CD4-positive, alpha-beta T cell treated with Interleukin-15 for 4 hours (primary cell): ENCODE results near the gene ZRANB3.

Experiments
- DNase-seq: peaks from one replicate; pipeline ENCODE4 v3.0.0-alpha.2; 2020; ENCODE audit warnings: low spot score

ZRANB3 gene

DNA sequence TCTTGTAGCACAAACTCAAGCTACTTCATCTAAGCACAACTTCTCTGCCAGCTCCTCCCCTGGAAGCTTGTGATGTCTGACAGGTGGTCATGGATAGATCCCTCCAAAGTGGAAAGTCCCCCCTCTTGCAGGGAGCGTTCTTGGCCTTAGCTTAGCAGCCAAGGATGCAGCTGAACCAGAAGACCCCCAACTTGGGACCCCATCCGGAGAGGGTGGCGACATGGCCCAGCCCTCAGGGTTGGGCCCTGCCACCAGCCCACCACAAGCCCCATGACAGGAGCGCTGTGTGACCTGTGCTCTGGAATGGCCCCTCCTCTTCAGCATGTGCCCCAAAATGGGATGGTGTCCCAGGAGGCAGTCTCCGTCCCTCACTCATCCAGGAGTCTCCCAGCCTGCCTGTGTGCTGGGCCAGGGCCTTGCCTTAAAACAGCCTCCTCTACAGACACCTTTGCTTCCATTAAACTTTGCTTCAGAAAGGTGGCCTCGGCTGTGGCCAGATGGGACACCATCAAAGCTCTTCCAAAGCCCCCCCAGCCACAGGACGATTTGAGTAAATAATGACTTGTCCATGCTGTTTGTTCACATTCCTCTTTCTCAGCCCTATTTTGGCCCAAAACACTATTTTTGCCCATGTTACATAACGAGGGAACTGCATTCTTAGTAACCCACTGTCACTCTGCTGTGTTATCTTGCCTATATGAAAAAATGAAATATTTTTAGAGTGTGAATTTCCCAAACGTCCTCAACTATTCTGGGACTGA, 356.8 kb downstream of the ZRANB3 start:
- DNase-seq = no peak

DNA sequence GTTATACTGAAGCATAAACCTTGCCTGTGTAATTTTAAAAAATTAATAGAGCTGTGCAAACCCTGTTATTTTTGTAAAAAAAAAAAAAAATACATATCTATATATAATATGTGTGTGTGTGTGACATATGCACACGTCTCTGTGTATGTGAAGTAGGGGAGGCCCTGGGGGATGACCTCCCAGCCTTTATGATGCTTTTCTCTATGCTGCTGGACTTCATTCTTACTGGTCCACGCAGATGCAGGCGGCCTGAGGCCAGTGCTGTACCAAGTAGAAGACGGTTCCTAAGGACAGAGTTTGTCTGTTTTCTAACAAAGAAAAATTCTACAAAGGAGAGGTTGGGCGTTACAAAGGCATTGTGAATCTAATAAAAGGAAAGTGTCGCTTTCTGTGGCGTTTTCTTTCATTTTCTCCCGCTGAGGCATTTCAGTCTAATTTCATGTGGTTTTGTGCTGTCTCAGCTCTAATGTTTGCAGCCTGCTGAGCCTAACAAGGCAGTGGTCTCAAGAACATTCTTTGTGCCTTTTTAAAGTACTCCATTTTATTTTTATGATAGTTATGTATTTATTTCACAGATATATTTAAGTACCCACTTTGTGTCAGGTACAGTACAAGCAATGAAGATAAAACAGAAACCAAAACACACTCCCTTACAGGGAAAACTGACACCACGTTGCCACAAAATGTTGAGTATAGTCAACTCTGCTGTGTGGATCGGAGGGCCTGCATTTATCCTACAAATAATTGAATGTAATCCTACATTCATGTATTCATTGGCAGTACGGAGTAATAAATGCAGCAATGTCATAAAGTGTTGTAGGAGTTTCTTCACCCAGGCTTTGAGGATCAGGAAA, 360.9 kb downstream of the ZRANB3 start:
- DNase-seq = no peak

DNA sequence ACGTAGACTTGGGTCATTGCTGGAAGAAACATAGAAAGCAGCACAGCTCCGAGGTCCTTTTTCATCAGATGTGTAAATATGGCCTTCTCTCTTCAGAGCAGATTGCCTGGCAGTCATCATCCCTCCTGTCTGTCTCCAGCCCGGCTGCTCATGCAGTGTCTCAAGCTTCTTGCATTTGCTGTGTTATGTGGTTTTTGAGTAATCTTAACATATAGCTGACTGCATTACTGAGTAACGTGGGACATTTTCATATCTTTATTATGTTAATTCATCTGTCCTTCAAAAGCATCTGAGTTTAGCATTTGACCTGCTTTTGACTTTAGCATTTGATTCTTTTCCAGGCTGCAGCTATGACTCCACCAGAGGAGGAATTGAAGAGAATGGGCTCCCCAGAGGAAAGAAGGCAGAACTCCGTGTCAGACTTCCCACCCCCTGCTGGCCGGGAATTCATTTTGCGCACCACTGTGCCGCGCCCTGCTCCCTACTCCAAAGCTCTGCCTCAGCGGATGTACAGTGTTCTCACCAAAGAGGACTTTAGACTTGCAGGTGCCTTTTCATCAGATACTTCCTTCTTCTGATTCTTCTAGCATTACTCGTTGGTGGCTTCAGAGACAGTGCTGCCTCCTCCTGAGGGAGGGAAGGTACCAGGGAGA, 362.7 kb downstream of the ZRANB3 start:
- no peak for DNase-seq

DNA sequence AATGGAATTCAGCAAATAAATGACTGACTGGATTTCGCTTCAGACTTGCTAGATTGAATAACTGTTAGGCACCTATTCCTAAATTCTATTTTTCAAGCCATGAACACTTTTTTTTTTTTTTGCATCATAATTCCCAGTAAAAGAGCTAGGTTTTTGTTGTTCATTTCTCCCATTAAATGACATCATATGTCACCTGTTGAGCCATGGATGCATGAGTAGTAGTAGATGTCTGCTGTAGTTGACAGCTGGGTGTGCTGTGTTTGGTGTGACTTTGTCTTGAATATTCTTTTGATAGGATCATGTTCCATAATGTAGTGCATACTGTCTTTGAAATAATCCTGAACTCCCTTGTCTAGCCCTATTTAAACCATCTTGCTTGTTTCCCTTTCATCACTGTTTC, 363.7 kb downstream of the ZRANB3 start:
- DNase-seq = no peak

DNA sequence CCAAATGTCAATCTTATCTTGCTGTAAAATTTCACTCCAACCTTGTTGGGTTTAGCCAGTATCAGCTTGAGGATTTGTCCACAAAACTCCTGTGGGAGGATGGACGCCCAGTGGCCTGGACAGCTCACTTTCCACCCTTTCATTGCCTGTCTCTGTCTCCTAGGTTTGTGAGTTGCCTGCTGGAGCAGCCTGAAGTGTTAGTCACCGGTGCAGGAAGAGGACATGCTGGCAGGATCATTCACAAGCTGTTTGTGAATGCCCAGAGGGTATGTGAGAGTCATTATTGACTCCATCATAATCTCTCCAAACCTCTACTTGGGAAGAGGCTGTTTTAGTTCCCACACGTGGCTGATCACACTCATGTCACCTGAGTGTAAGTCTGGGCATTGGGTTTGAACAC, 366.6 kb downstream of the ZRANB3 start:
- no peak for DNase-seq

DNA sequence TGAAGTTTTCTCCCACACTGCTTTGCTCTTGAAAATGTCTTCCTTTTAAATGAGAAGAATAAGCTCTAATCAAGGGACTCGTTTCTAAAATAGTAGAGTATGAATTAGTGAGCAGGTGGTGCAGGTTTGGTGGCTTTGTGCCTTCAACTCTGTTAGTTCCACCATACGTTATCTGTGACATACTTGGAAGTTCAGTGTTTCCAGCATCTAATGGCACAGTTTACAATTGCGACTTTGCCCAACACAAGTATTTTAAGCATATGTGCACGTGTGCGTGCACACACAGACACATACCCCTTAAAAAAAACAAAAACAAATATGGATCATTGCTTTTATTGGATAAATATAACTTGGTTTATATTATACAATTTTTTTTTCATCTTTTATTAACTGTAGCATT, 367.1 kb downstream of the ZRANB3 start:
- DNase-seq = no peak

DNA sequence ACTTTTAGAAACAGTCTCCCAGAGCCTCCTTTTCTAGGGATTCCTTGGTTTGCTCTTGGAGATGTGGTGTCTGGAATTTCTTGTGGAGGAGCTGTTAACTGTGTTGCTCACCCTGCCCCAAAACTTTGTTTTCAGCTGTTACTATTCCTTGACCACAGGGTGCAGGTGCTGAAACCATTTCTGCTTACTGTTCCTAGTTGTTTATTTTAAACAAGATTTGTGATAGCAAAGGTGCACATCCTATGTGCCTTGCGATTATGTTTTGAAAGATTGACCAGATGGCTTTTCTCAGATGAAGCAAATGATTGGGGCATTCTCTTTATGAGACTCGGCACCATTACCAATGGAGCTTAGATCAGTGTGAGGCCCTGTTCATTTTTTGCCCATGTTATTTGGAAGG, 367.7 kb downstream of the ZRANB3 start:
- no peak for DNase-seq

DNA sequence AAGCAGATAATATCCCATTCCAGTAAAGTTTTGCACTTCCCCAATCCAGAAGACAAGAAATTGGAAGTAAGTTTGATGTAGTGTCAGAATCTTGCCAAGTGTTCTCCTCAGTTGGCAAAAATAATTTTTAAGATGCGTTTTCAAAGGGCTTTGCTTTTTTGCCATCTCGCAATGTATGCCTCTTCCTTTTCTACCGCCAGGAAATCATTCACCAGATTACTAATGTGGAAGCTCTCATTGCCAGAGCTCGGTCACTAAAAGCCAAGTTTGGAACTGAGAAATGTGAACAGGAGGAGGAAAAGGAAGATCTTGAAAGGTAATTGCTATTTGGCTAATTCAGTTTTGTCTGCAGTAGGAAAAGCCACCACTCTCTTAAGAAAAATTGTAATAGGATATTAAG, 368.2 kb downstream of the ZRANB3 start:
- no peak for DNase-seq

DNA sequence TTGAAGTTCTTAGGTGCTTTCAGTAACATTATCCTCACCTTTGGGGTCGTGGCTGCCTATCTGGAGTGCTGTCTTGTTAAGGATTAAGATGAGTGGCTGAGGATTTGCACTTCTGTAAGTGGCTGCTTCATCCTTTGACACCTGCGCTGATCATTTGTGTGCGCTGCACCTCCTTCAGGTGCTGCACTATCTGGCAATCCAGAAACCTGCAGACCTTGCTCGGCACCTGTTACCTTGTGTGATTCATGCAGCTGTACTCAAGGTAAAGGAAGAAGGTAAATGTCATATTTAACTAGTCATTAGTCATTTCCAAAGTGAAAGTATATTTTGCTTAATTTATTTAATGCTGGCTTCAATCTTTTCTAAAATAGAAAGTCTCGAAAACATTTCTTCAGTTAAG, 368.6 kb downstream of the ZRANB3 start:
- DNase-seq = no peak

DNA sequence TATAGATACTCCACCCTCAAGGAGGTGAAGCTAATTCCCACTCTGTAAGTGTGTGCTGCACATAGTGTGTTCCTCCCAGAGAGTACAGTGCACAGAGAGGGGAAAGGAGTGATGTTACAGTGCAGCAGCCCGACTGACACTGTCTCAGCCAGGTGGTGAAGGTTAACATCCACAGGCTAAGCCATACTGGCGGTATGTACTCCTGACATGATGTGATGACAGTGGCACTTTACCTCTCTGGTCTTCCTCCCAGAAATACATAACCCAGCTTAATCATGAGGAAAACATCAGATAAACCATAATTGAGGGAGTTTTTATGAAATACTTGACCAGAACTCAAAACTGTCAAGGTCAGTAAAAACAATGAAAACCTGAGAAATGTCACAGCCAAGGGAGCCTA, 371.8 kb downstream of the ZRANB3 start:
- DNase-seq = no peak

DNA sequence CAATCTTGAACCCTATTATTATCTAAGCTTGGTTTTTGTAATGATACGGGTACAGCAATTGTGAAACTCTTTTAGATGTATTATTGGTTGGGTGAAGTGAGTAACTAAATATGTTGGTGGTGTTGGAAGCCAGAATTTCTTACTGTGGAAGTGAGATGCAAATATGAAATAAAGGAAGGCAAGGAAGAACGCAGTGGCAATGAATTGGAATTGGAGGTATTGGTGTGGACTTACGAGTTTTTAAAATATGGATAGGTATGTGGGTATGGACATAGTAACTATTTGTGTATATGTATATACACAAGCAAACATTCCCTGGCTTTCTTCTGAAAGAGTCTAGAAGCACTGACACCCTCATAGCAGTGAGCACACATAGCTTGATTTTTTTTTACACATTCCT, 373.2 kb downstream of the ZRANB3 start:
- DNase-seq = no peak

DNA sequence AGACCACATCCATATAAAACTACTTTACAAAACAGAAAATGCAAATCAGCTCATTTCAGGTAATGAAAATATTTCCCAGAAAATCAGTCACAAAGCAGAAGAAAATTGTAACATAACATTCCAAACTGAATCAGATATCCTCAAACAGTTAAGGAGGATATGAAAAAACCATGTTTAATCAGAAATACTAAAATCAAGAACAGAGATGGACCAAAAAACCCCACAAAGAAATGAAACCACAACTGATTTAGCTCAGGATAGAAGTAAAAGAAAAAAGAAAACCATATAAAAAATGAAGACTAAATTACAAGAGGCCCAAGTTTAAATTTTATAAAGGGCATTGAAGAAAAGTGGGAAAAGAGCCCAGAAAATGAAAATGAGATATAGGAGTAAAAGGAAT, 376.1 kb downstream of the ZRANB3 start:
- no peak for DNase-seq

DNA sequence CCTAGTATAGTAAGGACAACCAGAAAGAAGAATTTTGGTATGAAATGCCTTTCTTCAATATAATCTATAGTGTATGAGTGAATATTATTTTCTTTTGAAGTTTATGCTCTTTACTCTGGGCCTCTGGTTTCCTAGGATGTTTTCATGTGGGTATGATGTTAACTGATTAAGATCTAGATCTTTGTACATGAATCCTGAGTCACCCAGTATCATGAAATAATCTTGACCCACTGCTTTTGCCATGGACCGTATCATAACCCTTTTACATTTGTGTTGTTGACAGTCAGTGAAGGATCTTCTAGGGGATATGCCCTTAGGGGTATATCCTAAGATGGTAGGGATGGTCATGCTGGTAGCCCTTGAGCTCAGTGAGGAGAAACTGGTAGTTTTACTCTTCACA, 378.7 kb downstream of the ZRANB3 start:
- no peak for DNase-seq

DNA sequence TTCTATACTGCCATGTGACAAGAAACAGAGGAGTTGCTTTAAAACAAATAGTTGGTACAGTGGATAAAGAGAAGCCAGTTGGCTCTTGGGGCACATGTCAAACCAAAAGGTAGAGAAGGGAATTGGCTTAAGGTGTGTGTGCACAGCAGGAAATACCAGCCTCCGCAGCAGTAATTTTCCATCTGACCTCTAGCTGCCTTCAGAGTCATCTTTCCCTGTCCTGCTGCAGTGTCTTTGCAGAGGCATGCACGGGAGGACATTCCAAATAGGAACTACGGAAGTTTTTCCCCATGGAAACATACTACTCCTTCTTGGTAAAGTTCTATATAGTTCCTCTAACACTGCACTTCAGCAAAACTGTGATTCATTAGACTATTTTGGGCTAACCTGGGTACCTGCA, 379.4 kb downstream of the ZRANB3 start:
- DNase-seq = no peak

DNA sequence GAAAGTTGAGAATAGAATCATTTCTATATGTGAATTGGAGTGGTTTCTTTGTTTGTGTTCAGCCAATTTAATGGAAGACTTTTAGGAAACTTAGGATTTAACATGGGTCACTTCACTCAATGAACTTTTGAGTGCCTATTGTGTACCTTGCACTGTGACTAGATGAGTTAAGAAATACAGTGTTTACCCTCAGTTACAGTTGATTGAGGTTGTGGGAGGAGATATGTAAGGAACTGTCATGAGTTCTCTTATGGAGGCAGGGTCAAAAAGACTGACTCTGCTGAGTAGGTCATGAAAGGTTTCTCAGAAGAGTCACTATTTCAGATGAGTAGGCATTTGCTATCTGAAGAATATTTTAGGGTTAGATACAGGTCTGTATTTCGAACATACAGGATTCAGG, 380.3 kb downstream of the ZRANB3 start:
- DNase-seq = no peak

DNA sequence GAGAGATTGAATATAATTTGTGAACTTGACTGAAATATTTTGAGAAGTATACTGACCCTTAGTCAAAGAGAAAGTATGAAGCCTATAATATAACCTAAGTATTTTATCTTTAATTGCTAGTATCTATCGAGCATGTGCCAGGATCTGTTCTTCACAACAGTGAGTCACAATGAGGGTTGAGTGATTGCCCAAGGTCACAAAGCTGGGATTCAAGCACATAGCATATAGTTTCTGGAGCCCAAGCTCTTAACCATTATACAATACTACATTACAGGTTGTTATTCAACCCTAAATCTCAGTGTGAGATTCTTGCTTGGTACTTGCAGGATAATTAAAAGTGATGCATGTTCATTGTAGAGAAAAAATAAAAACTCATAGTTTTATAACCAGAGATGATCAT, 381.8 kb downstream of the ZRANB3 start:
- DNase-seq = no peak

DNA sequence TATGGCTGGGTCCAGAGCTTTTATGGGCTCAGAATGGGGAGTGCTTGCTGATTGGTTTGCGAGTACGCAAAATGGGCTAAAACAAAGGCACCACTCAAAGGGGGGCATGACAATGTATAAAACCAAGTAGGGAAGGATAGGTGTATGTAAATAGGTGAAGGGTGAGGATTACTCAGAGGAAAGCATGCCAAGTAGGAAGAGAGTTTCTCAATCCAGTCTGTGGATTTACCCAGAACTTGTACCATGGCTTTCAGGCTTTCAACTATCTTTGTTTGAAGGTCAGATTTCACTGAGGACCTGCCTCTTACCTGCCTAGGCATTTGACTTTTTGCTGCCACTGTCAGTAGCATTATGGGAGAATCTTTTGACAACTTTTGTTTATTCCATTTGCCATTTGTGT, 386.7 kb downstream of the ZRANB3 start:
- DNase-seq = no peak

DNA sequence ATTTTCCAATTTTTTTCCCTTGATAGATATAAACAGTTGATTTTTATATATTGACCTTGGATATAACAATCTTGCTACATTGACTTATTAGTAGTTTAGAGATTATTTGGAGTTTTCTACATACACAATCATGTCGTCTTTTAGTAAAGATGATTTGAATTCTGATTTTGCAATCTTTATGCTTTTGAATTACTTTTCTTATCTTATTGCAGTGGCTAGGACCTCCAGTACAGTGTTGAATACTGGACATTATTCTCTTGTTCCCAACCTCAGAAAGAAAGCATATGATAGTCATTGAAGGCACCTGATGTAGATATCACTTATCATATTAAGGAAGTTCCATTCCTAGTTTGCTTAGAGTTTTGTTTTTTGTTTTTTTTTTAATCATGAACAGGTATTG, 388.7 kb downstream of the ZRANB3 start:
- no peak for DNase-seq

DNA sequence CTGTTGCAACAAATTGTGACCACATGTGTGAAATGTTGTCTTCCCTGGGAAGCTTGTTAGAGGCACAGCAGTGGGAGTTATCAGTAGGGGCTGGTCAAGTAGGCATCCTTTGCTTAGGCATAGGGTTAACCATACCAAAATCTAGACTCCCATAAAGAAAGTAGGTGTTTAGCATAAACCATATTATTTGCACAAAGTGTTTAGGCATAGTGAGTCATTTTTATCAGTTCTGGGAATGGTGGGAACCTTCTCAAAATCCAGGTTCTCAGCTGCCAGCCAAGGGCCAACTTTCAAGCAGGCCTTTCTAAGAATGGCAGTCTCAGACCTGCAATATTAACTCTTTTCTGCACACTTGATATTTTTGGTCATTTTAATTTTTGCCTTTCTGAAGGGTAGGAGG, 390.4 kb downstream of the ZRANB3 start:
- no peak for DNase-seq

DNA sequence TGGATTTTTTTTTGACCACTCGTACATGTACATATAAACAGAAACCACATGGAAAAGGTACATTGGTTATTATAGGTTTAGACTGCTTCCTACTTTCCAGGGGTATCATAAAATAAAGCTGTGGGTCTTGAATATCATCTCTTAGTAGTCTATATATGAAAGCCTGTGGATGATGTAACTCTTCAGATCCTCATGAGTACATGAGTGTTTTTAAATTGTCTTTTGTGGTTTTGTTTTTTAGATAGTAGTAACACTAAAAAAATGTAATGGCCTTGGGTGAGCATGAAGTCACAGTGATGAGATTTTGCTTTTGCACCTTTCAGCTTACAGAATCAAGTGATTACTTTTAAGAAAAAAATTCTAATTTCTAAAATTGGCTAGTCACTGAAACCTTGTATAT, 398.7 kb downstream of the ZRANB3 start:
- DNase-seq = no peak

DNA sequence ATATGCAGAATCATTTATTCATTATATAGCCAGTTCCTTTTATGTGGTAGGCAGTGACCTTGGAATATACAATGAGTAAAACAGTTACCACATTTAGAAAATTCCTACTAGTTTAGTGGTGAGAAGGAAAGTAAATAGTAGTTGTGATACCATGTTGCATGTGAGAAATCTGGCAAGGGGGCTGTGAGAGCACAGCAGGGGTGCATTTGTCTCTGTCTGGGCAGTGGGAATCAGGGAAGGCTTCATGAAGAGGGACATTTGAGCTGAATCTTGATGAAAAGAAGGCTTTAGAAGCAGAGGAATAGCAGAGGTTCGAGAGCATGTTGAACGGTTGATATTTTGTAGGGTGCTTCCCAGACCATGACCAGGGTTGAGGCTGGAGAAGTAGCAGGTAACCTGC, 400.3 kb downstream of the ZRANB3 start:
- no peak for DNase-seq

DNA sequence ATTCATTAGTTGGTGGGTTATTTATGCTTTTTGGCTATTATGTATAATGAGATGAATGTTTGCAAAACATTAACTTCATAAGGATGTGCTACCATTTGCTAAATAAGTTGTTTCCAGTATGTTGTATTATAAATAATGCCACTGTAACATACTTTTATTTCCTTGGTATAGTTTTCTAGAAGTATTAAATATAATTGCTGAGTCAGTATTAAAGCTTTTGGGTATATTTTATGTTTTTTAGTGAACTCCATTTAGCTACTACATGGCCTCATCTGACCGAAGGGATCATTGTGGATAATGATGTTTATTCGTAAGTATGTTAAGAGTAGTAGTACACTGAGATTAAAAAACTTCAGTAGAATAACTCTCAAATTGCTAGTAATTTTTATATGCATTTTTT, 405.1 kb downstream of the ZRANB3 start:
- no peak for DNase-seq
